Erythroblast (primary cell): ENCODE measurements around the gene FRRS1L.

ENCODE experiments used
- GATA1 ChIP-seq: IDR thresholded peaks from 2 replicates; pipeline ENCODE4 v1.6.1; 2011; ENCODE audit warnings: low read depth, mild to moderate bottlenecking, control low read depth, low read length, moderate library complexity
- POLR2A ChIP-seq: IDR thresholded peaks from 2 replicates; pipeline ENCODE4 v1.6.1; 2011; ENCODE audit warnings: mild to moderate bottlenecking, low read length

DNA sequence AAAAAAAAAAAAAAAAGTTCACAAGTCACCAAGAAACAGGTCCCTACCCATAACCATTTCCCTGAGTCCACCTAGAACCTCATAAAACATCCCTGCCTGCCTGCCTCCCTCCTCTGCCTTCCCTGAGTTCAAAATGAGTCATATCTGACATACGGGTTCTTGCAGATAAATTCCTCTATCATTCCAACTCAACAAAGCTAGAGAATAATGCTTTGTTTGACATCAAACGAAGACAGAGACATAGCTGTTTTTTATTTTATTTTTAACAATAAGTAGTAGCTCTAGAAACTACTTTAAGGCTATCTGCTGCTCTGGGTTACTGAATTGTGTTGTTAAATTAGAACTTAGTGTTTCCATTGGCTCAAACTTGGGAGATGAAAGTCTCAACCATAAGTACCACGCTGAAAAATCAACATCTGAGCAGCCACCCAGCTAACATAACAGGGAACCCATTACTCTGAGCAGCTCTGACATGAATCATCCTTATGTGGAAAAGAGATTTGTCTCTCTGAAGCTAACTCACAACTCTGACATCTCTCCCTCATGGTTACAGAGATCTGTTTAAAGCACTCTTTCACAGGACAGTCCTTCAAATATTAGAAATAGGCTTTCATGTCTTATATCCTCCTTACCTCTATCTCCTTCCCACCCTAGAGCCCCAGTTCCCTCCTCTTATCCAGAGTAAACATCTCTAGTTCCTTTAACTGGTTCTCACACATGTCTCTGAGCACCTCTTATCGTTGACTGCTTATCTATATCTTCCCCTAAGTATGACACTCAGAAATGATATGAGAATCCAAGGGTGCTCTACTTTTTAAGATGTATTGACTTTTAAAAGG lies 59.4 kb downstream of the FRRS1L start:
- no peak for TF ChIP-seq POLR2A
- peak; percentile 16 for TF ChIP-seq GATA1
